Skeletal muscle tissue (tissue), 4 donors: ENCODE data around the gene C18orf63. TPM values are rescaled to one million over a fixed set of nuclear protein-coding genes. Genes with fewer than 3 reads are reported as not detected.

Experiments
- H3K27ac ChIP-seq: one replicate; pipeline ENCODE4 v1.7.0; 2013; ENCODE audit warnings: mild to moderate bottlenecking, low read depth, low read length, inconsistent platforms
- H3K27me3 ChIP-seq, 3 donors: one replicate each; pipeline ENCODE4 v1.7.0; 2013; ENCODE audit warnings: low read length in 3 of 3; ENCODE audit not compliant: control insufficient read depth in 3 of 3, insufficient read depth in 3 of 3
- H3K36me3 ChIP-seq, 3 donors: one replicate each; pipeline ENCODE4 v1.7.0; 2013; ENCODE audit warnings: low read length in 3 of 3; ENCODE audit not compliant: control insufficient read depth in 3 of 3, insufficient read depth in 3 of 3
- H3K4me1 ChIP-seq, 3 donors: one replicate each; pipeline ENCODE4 v1.7.0; 2013; ENCODE audit warnings: low read length in 3 of 3, mild to moderate bottlenecking in 3 of 3; ENCODE audit not compliant: control insufficient read depth in 3 of 3, insufficient read depth in 3 of 3
- H3K4me3 ChIP-seq, 3 donors: one replicate each; pipeline ENCODE4 v1.7.0; 2013; ENCODE audit warnings: low read length in 3 of 3
- H3K9ac ChIP-seq, 3 donors: one replicate each; pipeline ENCODE4 v1.7.0; 2013; ENCODE audit warnings: low read length in 3 of 3, mild to moderate bottlenecking in 3 of 3, moderate library complexity in 2 of 3, low read depth in 1 of 3
- H3K9me3 ChIP-seq, 3 donors: one replicate each; pipeline ENCODE4 v1.7.0; 2013; ENCODE audit warnings: low read length in 3 of 3; ENCODE audit not compliant: control insufficient read depth in 3 of 3
- total RNA-seq: library from RNA; depleted of rRNA; stranded (reverse); fragments of >200 nt; gene quantifications from one replicate; pipeline ENCODE4 v1.2.3, GENCODE V29; 2014
- donor health status: Osteomylitis.

The C18orf63 gene
- total RNA-seq, 1 donor from 2014 or later: not detected

GRCh38 chr18:74367905-74368304 is 52.3 kb downstream of the C18orf63 start:
- Histone ChIP-seq H3K9ac (no peak overlapping the region), H3K9me3 (no peaks in the 10 kb centered on the region), H3K27me3 (peaks cover 0 to 5% (median 4%) of the 10 kb centered on the region in 3 donors), H3K4me1 (no peaks in the 10 kb centered on the region), H3K36me3 (no peaks in the 10 kb centered on the region), H3K27ac (no peak overlapping the region), H3K4me3 (no peak overlapping the region)

- Histone ChIP-seq H3K36me3 (no peaks in the 10 kb centered on the region), H3K27ac (no peak overlapping the region), H3K9ac (no peak overlapping the region), H3K4me1 (no peaks in the 10 kb centered on the region), H3K4me3 (no peak overlapping the region), H3K9me3 (no peaks in the 10 kb centered on the region), H3K27me3 (peaks cover 0 to 5% (median 4%) of the 10 kb centered on the region in 3 donors)
These were observed 53.5 kb downstream of the C18orf63 start for GRCh38 chr18:74368901-74369705.

DNA sequence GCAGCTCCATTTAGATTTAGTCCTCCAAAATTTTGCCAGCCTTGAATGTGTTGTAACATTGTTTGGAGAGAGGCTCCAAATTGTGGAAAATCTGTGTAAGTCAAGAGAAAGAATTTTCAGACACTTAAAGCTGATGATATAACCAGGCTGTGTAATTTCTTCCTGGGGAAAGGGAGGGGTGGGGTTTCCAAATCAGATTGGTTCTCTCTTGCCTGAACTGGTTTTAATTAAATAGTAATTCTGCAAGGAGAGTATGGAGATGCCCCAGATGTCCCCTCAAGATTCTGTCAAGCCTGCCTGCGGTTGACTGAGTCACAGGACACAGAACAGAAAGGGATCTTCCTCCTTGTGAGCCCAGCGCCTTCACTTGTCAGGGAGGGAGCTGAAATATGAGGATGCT is 54.5 kb downstream of the C18orf63 start:
- no peaks in the 10 kb centered on the region for H3K36me3 ChIP-seq
- no peak overlapping the region for H3K4me3 ChIP-seq
- H3K4me1 ChIP-seq: no peaks in the 10 kb centered on the region
- H3K27ac ChIP-seq: no peak overlapping the region
- H3K27me3 ChIP-seq: peaks cover 0 to 5% (median 4%) of the 10 kb centered on the region in 3 donors
- no peaks in the 10 kb centered on the region for H3K9me3 ChIP-seq
- no peak overlapping the region for H3K9ac ChIP-seq

DNA sequence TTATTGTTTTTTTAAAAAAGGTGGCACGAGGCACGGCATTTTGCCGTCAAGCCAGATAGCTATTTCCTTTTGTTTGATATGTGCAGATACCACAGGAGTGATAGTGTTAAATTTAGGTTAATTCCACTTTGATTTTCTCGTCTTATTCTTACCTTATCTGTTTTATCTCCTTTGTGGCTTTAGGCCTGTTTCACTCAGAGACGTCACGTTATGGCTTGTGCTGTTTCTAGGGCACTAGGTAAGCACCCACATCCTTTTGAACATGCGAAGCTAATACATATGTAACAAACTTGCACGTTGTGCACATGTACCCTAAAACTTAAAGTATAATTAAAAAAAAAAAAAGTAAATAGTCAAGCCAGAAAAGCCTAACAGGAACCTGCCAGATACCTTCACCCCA is 57.8 kb downstream of the C18orf63 start:
- Histone ChIP-seq H3K27me3 (peaks cover 0 to 5% (median 4%) of the 10 kb centered on the region in 3 donors), H3K9me3 (no peaks in the 10 kb centered on the region), H3K36me3 (no peaks in the 10 kb centered on the region), H3K4me3 (no peak overlapping the region), H3K4me1 (peaks cover 0 to 2% (median 0%) of the 10 kb centered on the region in 3 donors), H3K9ac (no peak overlapping the region), H3K27ac (no peak overlapping the region)

GRCh38 chr18:74375999-74376398 is 60.4 kb downstream of the C18orf63 start:
- Histone ChIP-seq H3K27me3 (peaks cover 0 to 2% (median 2%) of the 10 kb centered on the region in 3 donors), H3K9me3 (no peaks in the 10 kb centered on the region), H3K27ac (no peak overlapping the region), H3K9ac (no peak overlapping the region), H3K4me3 (no peak overlapping the region), H3K4me1 (peaks cover 0 to 2% (median 0%) of the 10 kb centered on the region in 3 donors), H3K36me3 (no peaks in the 10 kb centered on the region)

GRCh38 chr18:74376523-74376922 is 60.9 kb downstream of the C18orf63 start:
- Histone ChIP-seq H3K27me3 (peaks cover 0 to 2% (median 2%) of the 10 kb centered on the region in 3 donors), H3K4me3 (no peak overlapping the region), H3K9me3 (no peaks in the 10 kb centered on the region), H3K36me3 (no peaks in the 10 kb centered on the region), H3K27ac (no peak overlapping the region), H3K9ac (no peak overlapping the region), H3K4me1 (peaks cover 0 to 2% (median 0%) of the 10 kb centered on the region in 3 donors)

- Histone ChIP-seq H3K9me3 (no peaks in the 10 kb centered on the region), H3K4me1 (peaks cover 0 to 2% (median 0%) of the 10 kb centered on the region in 3 donors), H3K36me3 (no peaks in the 10 kb centered on the region), H3K27me3 (peaks cover 0 to 11% (median 0%) of the 10 kb centered on the region in 3 donors), H3K27ac (no peak overlapping the region), H3K9ac (no peak overlapping the region), H3K4me3 (no peak overlapping the region)
These were observed 62.1 kb downstream of the C18orf63 start for GRCh38 chr18:74377776-74378175.

DNA sequence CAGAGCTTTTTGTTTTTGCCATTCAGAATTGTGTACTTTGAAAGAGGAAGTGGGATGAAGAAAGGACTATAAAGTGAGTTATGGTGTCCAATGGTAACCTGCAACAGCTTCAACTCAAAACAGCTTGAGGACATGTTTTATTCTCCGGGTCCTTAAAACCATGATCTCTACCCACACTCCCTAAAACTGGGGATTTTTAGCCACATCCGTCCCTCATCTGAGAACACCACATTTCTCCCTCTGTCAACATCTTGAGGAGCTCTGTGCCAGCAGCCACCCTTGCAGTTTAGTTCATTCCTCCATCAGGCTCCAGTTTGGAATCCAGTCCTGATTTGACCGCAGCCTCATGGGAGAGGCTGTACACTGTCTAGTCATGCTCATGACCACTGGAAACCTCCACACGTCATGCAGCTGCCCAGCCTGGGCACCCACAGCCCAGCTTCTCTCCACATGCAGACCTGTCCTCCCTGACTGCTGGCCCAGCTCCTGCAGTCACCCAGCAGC is 62.6 kb downstream of the C18orf63 start:
- Histone ChIP-seq H3K4me3 (no peak overlapping the region), H3K9me3 (no peaks in the 10 kb centered on the region), H3K9ac (no peak overlapping the region), H3K27ac (no peak overlapping the region), H3K36me3 (no peaks in the 10 kb centered on the region), H3K27me3 (peaks cover 0 to 11% (median 0%) of the 10 kb centered on the region in 3 donors), H3K4me1 (peaks cover 0 to 2% (median 0%) of the 10 kb centered on the region in 3 donors)

DNA sequence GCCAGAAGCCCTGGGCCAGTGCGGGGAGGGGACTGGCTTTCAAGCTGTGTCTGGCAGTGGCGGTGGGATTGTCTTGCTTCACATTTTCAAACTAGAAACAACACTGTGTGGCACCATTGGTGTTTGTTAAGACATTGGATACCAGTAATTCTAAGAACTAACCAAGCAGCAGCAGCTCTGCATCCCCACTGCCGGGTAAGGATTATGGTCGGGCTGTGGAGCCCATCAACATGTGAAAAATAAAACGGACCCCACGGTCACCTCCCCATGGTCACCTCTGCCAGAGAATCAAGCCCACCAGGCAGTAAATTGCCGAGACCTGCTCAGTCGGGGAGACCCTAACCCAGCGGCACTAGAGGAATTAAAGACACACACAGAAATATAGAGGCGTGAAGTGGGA is 65.3 kb downstream of the C18orf63 start:
- Histone ChIP-seq H3K4me3 (no peak overlapping the region), H3K9me3 (no peaks in the 10 kb centered on the region), H3K27ac (no peak overlapping the region), H3K27me3 (peaks cover 0 to 11% (median 0%) of the 10 kb centered on the region in 3 donors), H3K9ac (no peak overlapping the region), H3K4me1 (peaks cover 0 to 2% (median 0%) of the 10 kb centered on the region in 3 donors), H3K36me3 (no peaks in the 10 kb centered on the region)

- Histone ChIP-seq H3K4me1 (peaks cover 0 to 2% (median 0%) of the 10 kb centered on the region in 3 donors), H3K36me3 (no peaks in the 10 kb centered on the region), H3K27me3 (peaks cover 0 to 11% (median 0%) of the 10 kb centered on the region in 3 donors)
These were observed 66.1 kb downstream of the C18orf63 start for GRCh38 chr18:74381621-74382295.

More at GRCh38 chr18:74381621-74382295, 66.1 kb downstream of the C18orf63 start:
- no peak overlapping the region for H3K4me3 ChIP-seq
- H3K9ac ChIP-seq: no peak overlapping the region
- no peaks in the 10 kb centered on the region for H3K9me3 ChIP-seq
- no peak overlapping the region for H3K27ac ChIP-seq
